HS-5 (cell line): ENCODE measurements around the gene SCGB2A2.

Experiments
- DNase-seq: peaks from one replicate; pipeline ENCODE4 v3.0.0-alpha.2; 2012; ENCODE audit warnings: low read depth

SCGB2A2 gene

DNA sequence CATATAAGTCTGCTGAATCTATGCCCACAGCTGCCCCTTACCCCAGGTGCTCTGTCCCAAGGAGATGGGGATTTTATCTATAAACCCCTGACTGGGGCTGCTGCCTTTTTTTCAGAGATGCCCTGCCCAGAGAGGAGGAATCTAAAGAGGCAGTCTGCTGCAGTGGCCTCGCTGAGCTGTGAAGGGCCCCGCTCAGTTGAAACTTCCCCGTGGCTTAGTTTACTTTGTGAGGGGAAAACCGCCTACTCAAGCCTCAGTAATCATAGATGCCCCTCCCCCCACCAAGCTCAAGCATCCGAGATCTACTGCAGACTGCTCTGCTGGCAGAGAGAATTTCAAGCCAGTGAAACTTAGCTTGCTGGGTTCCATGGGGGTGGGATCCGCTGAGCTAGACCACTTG is 36.3 kb downstream of the SCGB2A2 start:
- no peak for DNase-seq

DNA sequence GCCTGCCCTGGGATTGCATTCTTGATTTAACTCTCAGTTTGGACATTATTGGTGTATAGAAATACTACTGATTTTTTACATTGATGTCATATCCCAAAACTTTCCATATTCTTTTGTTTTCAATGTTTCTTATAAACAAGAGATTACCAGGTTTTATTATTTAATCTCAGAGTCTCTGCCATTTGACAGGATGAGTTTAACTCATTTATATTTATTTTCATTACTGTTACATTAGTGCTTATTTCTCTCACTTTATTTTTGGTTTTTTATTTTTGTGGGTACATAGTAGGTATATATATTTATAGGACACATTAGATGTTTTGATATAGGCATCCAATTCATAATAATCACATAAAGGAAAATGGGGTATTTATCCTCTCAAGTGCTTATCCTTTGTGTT is 38.0 kb downstream of the SCGB2A2 start:
- DNase-seq: no peak

- no peak for DNase-seq
These were observed 40.0 kb downstream of the SCGB2A2 start for GRCh38 chr11:62309991-62310390.

- no peak for DNase-seq
These were observed 45.5 kb downstream of the SCGB2A2 start for GRCh38 chr11:62315431-62315830.

GRCh38 chr11:62322524-62322923 is 52.6 kb downstream of the SCGB2A2 start:
- DNase-seq: no peak
